GM19468 (cell line): ENCODE measurements around the gene ETV5.

Experiments
- ATAC-seq: cut with Tn5 transposase; IDR thresholded peaks from one replicate; pipeline ENCODE4 v1.9.1; 2021; ENCODE audit warnings: mild to moderate bottlenecking, moderate library complexity, moderate number of reproducible peaks; ENCODE audit not compliant: unreplicated experiment; ENCODE audit errors: extremely low read depth

The ETV5 gene

GRCh38 chr3:186097663-186098451, 11.0 kb downstream of the ETV5 start:
- no peak for ATAC-seq

- no peak for ATAC-seq
Observed at GRCh38 chr3:186097317-186097662, 11.6 kb downstream of the ETV5 start.

- no peak for ATAC-seq
Observed at GRCh38 chr3:186096290-186096689, 12.6 kb downstream of the ETV5 start.

GRCh38 chr3:186095561-186096081, 13.3 kb downstream of the ETV5 start:
- no peak for ATAC-seq

- no peak for ATAC-seq
Observed at GRCh38 chr3:186094696-186095425, 14.0 kb downstream of the ETV5 start.

GRCh38 chr3:186094271-186094670, 14.6 kb downstream of the ETV5 start:
- no peak for ATAC-seq

- no peak for ATAC-seq
Observed at GRCh38 chr3:186093271-186093900, 15.5 kb downstream of the ETV5 start.

GRCh38 chr3:186092360-186093070, 16.4 kb downstream of the ETV5 start:
- ATAC-seq = no peak

GRCh38 chr3:186090901-186091300, 18.0 kb downstream of the ETV5 start:
- no peak for ATAC-seq

GRCh38 chr3:186088335-186088734, 20.6 kb downstream of the ETV5 start:
- no peak for ATAC-seq

- ATAC-seq = no peak
Observed at GRCh38 chr3:186084264-186084663, 24.6 kb downstream of the ETV5 start.

- no peak for ATAC-seq
Observed at GRCh38 chr3:186083746-186084145, 25.1 kb downstream of the ETV5 start.

GRCh38 chr3:186082150-186082549, 26.7 kb downstream of the ETV5 start:
- no peak for ATAC-seq

GRCh38 chr3:186081678-186082077, 27.2 kb downstream of the ETV5 start:
- no peak for ATAC-seq

GRCh38 chr3:186080849-186081438, 27.9 kb downstream of the ETV5 start:
- no peak for ATAC-seq

- ATAC-seq = no peak
Observed at GRCh38 chr3:186079925-186080324, 29.0 kb downstream of the ETV5 start.

GRCh38 chr3:186077466-186077865, 31.4 kb downstream of the ETV5 start:
- no peak for ATAC-seq

GRCh38 chr3:186075931-186076567, 32.8 kb downstream of the ETV5 start:
- no peak for ATAC-seq

GRCh38 chr3:186075489-186075888, 33.4 kb downstream of the ETV5 start:
- no peak for ATAC-seq

- ATAC-seq = no peak
Observed at GRCh38 chr3:186073641-186074040, 35.2 kb downstream of the ETV5 start.
